GM18505 (cell line): ENCODE results near the gene ITGAV.

Source experiments
- ATAC-seq: cut with Tn5 transposase; IDR thresholded peaks from one replicate; pipeline ENCODE4 v1.9.1; 2021; ENCODE audit not compliant: unreplicated experiment
- POLR2A ChIP-seq: IDR thresholded peaks from 4 replicates; pipeline ENCODE4 v1.6.1; 2011; ENCODE audit warnings: borderline replicate concordance; ENCODE audit not compliant: insufficient read depth, insufficient read length; ENCODE audit errors: extremely low read depth

The ITGAV gene

DNA sequence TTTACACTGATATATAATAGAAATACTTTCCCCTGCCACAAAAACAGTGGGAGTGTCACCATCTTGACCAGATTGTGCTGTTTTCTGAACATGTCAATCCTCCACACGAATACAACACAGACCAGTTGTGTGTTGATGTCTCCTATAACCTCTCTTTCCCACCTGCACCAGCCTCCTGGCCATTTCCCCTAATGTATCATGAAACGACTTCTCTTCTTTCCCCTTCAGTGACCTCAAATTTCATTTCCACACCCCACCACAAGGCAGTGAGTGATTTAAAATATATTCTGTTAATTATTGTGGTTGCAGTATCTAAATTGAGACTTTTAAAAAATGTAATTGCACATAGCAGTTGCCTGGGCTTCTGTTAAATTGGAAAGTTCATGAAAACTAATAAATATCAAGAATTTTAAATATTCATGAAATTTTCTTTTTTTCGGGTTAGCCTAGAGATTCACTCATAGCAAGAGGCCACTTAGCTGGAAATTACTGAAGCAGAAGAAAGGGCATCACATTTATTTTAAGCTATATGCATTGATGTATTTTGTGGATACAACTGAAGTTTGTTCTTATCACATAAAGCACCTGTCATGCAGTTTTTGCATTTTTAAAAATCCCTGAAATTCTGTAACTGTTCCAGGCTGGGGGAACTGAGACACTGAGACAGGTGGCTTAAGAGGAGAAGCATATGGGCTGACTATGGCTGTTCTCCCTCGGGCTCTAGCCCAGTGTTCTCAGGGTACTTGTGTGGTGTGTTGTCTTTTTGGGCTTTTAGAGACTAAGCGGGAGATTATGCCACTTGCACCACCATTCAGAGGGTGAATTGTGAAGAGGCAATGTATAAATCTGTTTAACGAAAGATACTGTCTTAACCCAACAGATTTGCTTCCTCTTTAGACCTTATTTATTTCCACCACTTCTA, 119.9 kb downstream of the ITGAV start:
- no peak for ATAC-seq
- no peak for TF ChIP-seq POLR2A

DNA sequence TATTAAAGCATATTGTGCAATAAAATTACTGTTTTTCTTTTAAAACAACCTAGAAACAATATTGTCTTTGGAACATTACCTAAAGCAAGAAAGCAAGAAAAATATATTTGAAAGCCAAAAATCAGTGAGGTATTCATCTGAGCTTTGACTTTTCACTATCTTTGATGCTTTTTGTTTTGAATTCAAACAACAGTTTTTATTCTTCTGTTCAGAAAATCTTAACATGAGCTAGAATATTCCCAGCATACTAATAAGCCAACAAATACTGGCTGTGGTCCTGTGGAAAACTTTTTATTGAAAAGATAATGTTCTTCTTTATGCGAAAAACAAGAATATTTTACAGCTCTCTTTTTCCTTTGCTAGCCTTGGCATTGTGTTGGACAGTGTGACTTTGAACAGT, 123.8 kb downstream of the ITGAV start:
- no peak for ATAC-seq
- TF ChIP-seq POLR2A, result no peak

DNA sequence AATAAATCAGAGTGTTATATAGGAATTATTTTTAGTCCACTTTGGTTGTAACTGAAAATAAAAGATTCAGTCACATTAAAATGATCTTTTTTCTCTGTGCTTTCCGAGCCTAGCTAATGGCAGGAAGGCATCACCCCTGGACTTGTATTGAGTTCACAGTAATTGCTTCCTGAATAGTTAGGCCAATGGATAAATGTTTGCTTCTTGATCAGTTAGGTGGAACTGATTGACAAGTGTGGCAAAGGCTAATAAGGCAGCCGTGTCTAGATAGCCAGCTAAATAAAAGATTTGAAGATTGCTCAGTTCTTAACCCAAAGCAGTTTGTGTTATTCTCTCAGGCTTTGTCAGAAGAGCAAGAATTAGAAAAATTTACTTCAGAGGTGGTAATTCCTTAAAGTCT, 124.8 kb downstream of the ITGAV start:
- no peak for ATAC-seq
- TF ChIP-seq POLR2A, result no peak

DNA sequence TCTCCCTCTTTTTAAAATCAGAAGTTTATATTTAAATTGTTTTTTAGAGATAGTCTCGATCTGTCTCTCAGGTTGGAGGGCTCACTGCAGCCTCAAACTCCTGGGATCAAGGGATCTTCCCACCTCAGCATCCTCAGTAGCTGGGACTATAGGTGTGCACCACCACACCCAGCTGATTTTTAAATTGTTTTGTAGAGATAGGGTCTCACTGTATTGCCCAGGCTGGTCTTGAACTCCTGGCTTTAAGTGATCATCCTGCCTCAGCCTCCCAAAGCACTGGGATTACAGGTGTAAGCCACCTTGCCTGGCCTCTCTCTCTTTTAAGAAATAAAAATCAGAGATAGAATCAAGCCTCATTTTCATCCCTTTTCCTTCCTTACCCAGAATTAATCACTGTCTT, 126.1 kb downstream of the ITGAV start:
- no peak for TF ChIP-seq POLR2A
- ATAC-seq, result no peak

DNA sequence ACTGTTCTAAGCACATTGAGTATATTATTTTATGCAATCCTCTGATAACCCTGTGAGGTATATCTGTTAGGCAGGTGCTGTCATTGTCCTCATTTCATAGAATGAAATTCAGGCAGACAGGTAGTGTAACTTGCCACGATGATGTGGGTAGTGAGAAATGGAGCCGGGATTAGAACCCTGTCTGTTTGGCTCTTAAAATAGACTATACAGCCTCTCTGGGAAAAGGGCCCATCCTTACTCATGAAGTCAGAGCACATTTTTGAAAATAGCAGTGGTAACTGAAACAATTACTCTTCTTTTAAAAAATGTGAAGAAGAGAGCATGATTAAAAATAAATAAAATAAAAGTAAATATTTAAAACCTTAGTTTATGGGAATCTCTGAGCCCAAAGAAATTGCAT, 127.0 kb downstream of the ITGAV start:
- no peak for ATAC-seq

DNA sequence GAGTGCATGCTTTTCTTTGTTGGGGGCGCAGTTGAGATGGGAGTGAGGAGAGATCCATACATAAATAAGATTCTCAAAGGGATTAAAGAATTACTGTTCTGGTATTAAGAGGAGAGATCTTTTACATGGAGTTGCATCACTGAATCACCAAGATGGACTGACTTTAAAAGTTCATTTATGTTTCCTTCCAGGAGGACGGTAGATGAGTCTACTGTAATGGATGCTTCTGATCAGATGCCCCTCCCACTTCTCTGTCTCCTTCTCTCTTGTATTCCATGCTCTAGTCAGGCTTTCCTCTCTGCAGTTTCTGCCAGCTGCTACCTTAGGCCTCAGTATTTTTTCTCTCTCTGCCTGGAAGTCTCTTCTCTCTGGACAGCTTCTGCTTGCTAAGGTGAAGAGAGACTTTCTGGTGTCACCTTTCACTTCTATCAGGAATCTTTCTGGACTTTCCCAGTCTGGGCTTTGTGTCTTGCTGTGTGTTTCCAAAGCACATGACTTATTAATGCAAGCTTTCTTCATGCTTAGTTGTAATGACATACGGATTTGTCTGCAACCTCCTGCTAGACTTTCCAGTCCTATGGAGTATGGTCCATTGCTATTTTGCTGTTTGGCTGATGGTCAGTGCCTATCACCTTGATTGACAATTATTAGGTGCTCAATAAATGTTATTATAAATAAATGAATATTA, 127.6 kb downstream of the ITGAV start:
- TF ChIP-seq POLR2A, result no peak
- no peak for ATAC-seq

More for the DNA sequence above, 127.0 kb downstream of the ITGAV start:
- TF ChIP-seq POLR2A, result no peak

DNA sequence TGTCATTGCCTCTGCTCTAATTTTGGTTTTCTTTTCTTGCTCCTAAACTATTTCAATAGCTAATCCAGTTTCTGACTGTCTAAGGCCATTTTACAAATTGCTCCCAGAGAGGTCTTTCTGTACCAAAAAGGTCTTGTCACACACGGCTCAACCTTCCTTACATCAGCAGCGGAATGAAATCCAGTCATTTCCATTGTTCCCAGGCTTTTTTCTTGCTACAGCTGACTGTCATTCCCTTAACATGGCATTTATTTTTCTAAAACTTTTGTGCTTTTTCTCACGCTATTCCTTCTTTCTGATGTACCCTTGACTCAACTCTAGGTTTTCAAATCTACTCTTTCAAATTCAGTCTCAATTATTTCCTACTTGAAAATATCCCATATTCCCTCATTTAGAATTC, 128.3 kb downstream of the ITGAV start:
- TF ChIP-seq POLR2A, result no peak
- ATAC-seq, result no peak

DNA sequence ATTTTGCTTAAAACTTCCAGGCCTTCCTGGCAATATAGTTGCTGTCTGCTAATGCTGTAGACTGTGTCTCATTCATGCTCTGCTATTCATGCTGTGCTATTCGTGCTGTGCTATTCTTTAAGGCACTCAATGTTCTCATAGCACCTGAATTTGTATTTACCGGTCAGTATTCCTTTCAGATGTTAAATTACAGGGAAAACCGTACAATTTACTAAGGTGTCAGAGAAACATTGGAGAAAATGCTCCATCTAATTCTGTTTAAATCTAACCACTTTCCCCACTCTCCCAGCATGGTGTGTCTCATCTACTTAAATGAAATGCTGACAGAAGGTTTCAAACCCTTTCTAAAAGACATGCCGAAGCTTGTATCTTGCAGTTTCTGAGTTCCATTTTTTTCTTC, 129.0 kb downstream of the ITGAV start:
- ATAC-seq, result no peak
- no peak for TF ChIP-seq POLR2A

DNA sequence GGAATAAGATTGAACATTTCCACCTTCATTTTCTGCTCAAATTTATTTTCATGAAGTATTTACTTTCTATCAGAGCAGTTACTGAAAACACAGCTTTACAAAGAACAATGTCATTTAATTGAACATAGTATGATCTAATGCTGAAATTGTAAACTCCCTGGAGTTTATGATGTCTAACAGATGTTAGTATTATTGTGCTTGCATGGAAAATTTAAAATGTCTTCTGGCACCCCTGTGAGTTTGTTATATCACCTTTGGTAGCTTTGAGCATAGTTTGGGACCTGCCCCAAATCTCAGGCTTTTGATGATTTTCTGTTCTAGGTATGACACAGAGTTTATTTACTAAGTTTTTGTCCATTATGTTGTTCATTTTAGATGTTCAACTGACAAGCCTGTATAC, 132.1 kb downstream of the ITGAV start:
- no peak for TF ChIP-seq POLR2A
- ATAC-seq, result no peak

DNA sequence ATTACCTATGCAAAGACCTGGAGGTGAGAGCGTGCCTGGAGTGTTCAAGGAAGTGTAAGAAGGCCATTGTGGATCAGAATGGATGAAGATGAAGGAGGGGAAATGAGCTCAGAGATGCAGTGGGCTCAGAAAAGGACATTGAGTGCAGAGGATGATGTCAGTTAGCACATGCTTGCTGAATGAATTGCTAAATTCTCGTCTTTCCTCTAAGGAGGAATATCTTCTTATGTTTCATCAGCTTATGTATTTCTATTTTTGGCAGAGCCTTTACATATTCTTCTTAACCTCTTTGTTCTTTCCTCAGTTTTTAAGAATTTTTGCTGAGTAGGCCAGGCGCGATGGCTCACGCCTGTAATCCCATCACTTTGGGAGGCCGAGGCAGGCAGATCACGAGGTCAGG, 134.9 kb downstream of the ITGAV start:
- no peak for ATAC-seq
- no peak for TF ChIP-seq POLR2A

DNA sequence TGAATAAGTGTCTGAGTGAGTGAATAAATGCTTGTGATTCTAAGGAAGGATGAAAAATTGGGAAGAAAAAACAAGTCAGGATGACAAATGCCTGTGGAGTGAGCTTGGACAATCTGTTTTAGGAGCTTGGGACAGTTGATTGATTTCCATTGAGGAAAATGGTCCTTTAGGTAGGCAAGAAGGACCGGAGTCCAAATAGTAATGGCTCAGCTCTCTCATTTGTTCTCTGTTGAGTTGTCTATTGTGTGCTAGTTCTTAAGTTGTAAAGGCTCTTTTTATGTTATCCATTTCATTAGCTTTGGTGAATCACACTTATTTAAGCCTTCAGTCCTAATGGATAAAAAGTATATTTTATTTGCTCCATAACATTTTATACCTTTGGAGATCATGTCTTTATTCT, 135.9 kb downstream of the ITGAV start:
- no peak for TF ChIP-seq POLR2A
- no peak for ATAC-seq

DNA sequence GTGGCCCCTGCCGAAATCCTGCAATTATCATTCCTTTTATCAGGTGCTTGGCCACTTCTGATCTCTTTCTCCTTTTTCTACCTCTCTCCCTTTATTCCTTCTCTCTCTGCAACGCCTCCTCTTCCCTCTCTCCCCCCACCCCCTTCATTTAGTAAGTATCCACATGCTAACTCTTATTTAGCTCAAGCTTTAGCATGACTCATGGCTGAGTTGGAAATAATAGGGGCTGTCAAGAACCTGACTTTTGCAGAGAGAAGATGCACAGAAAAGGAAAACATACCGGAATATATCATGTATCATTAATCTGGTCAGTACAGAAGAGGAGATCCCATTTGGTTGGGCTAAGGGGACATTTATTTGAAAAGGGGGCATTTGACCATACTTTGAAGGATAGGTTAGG, 137.1 kb downstream of the ITGAV start:
- ATAC-seq, result no peak
- TF ChIP-seq POLR2A, result no peak

DNA sequence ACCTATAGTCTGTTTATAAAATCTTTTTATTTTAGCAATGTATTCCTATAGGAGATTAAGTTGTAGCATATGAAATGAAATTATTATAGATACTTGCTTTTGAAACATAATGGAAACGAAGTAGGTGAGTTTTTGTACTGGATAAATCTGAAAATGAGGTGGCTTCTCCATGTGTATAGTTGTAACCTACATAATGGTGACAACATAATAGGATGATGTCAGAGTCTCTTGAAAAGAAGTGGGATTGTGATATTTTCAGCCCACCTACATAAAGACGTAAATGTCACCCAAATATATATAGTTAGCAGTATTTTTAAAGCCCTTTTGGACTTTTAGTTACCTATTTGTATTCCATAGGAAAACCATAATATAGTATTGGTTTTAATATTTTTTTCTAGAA, 138.8 kb downstream of the ITGAV start:
- ATAC-seq, result no peak
- no peak for TF ChIP-seq POLR2A
